Astrocyte (in vitro differentiated cells and primary cell): ENCODE measurements around the gene LRRC8D.

ENCODE experiments used
- CTCF ChIP-seq: IDR thresholded peaks from 2 replicates; pipeline ENCODE4 v1.5.1; 2011; ENCODE audit warnings: low read depth, mild to moderate bottlenecking, inconsistent platforms, low read length, moderate library complexity; ENCODE audit not compliant: insufficient read depth
- EZH2 ChIP-seq: IDR thresholded peaks from 2 replicates; pipeline ENCODE4 v1.6.1; 2012; ENCODE audit warnings: mild to moderate bottlenecking, low read length, inconsistent platforms; ENCODE audit not compliant: insufficient read depth

- TF ChIP-seq CTCF (no peak), EZH2 (no peak)
These were observed 39.2 kb upstream of the LRRC8D start for GRCh38 chr1:89781494-89782126.
